SK-N-MC (cell line): ENCODE measurements around the gene GPR21.

Experiments used
- DNase-seq: peaks from one replicate; pipeline ENCODE4 v3.0.0-alpha.2; 2011; ENCODE audit warnings: low read depth, low spot score
- H3K27ac ChIP-seq: fragments of 200-600 bp; sonication (generic); 2 replicates; pipeline ENCODE4 v1.5.1; 2016; ENCODE audit warnings: mixed run types
- H3K36me3 ChIP-seq: fragments of 200-600 bp; sonication (generic); 2 replicates; pipeline ENCODE4 v1.6.1; 2017; ENCODE audit warnings: antibody characterized with exemption, low read length, mixed read lengths; ENCODE audit not compliant: insufficient read depth
- H3K4me3 ChIP-seq: fragments of 200-600 bp; sonication (generic); 2 replicates; pipeline ENCODE4 v1.5.1; 2016
- H3K9ac ChIP-seq: fragments of 200-600 bp; sonication (generic); 2 replicates; pipeline ENCODE4 v1.8.0; 2017; ENCODE audit warnings: mixed run types, mixed read lengths; ENCODE audit not compliant: insufficient read length
- H3K9me3 ChIP-seq: fragments of 200-600 bp; sonication (generic); 2 replicates; pipeline ENCODE4 v1.6.1; 2017; ENCODE audit warnings: low read depth, mild to moderate bottlenecking, antibody characterized with exemption, low read length, moderate library complexity, mixed read lengths
- EZH2 ChIP-seq: fragments of 200-600 bp; sonication (generic); IDR thresholded peaks from one replicate; pipeline ENCODE4 v1.6.1; 2017; ENCODE audit warnings: antibody characterized with exemption
- FOXP2 ChIP-seq: optimal IDR thresholded peaks from 2 replicates; pipeline ENCODE3; 2011; ENCODE audit warnings: mild to moderate bottlenecking, moderate library complexity; ENCODE audit not compliant: insufficient read depth; ENCODE audit errors: extremely low read length, control extremely low read depth
- POLR2AphosphoS5 ChIP-seq: IDR thresholded peaks from 2 replicates; pipeline ENCODE4 v1.6.1; 2012; ENCODE audit warnings: mild to moderate bottlenecking, low read depth, low read length, borderline replicate concordance

The GPR21 gene

DNA sequence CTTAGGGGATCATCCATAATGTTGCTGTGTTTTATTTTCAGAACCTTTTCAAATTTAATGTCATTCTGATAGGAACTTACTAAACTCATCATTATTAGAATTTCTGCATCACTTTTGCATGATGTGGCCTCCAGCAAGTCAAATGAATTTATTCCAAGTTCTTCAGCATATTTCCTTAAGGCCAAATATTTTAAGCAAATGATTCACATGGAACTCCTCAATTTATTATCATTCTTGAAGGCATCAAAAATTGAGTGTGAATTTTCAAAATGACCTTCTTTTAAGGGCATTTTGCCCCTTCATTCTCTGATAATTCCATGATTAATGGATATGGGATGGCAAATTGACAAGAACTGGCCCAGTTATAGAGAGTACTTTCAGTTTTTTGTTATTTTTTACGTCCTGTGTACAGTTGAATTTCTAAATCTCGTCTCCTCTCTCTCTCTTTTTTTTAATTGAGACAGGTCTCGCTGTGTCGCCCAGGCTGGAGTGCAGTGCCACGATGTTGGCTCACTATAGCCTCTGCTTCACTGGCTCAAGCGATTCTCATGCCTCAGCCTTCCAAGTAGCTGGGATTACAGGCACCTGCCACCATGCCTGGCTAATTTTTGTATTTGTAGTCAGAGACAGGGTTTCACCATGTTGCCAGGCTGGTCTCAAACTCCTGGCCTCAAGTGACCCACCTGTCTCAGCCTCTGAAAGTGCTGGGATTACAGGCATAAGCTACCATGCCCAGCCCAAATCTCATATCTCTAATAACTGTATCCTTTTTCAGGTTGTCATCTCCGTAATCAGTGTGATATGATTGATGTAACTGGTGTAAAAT, 29.1 kb downstream of the GPR21 start:
- TF ChIP-seq EZH2 (no peak), FOXP2 (no peak), POLR2AphosphoS5 (no peak)
- Histone ChIP-seq H3K27ac (peak overlapping the region; percentile 2; the same call in 1 of the 2 replicates), H3K9me3 (no peaks in the 10 kb centered on the region), H3K9ac (no peak overlapping the region), H3K36me3 (peaks cover 33% of the 10 kb centered on the region), H3K4me3 (no peak overlapping the region)
- no peak for DNase-seq

DNA sequence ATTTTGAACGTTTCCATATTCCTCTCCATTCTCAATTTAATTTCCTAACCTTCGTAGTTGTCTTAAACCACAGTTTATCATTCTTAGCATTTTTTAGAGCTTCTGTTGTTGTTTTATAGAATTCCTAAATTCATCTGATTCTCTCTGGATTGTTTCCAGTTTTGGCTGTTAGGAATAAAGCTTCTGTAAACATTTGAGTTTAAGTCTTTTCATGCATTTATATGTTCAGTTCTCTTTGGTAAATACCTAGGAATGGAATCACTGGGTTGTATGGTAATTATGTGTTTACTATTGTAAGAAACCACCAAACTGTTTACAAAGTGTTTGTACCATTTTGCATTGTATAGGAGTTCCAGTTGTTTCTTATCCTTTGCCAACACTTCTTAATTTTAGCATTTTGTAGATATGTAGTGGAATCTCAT, 29.7 kb downstream of the GPR21 start:
- TF ChIP-seq FOXP2 (no peak), POLR2AphosphoS5 (no peak), EZH2 (no peak)
- Histone ChIP-seq H3K36me3 (peaks cover 39% of the 10 kb centered on the region), H3K9me3 (no peaks in the 10 kb centered on the region), H3K27ac (peak overlapping the region; percentile 29; the same call in 1 of the 2 replicates), H3K4me3 (no peak overlapping the region), H3K9ac (no peak overlapping the region)
- no peak for DNase-seq

DNA sequence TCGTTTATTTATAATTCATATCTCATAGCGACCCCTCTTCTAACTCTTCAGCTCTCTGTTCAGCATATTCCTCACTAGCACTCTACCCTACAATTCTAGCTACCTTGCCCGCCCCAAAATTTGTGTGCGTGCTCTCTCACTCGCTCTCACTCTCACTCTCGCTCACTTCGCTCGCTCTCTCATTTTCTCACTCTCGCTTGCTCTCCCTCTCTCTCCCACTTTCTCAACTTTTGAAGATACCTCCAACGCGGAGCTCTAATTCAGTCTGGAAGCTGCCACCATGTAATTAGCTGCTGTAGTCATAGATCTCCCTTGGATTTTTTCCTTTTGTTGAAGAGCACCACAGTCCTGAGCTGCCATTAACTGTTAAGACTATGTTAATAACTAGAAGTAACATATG, 30.4 kb downstream of the GPR21 start:
- Histone ChIP-seq H3K27ac (no peak overlapping the region), H3K36me3 (peaks cover 43% of the 10 kb centered on the region), H3K9ac (no peak overlapping the region), H3K4me3 (no peak overlapping the region), H3K9me3 (no peaks in the 10 kb centered on the region)
- TF ChIP-seq FOXP2 (no peak), EZH2 (no peak), POLR2AphosphoS5 (no peak)
- no peak for DNase-seq

DNA sequence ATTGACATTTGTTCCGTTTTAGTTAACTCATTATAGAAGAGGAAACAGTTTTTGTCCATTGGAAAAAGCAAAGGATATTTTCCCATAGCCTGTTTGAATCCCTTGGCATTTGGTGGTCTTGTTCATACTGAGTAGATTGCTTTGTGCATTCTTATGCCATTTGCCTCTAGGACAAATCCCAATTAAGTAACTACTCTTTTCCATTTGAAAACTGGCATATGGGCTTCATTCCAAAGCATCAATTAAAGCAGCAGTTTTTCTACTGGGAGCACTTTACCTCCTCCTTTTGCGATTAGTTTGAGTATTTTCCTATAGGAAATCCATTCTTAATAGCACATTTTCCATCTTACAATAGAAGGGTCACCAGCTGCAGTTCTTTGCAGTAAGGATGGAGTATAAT, 31.2 kb downstream of the GPR21 start:
- peaks cover 43% of the 10 kb centered on the region for H3K36me3 ChIP-seq
- no peak for TF ChIP-seq FOXP2
- no peak for TF ChIP-seq POLR2AphosphoS5
- no peak for TF ChIP-seq EZH2
- no peak for DNase-seq

DNA sequence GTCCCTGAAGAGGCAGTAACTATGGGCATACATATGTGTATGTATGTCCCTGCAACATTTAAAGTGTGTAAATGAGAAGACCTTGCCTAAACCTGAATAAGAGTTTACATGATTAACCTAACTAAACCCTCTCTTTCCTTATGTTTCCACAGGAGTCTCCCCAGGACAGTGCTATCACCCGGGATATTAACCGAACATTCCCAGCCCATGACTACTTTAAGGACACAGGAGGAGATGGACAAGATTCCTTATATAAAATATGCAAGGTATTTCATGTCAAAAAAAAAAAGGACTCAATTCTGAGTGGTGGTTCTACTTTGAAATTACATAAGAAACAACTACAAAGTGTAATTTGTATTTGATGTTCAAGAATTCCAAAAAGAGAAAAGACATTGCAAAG, 31.7 kb downstream of the GPR21 start:
- no peaks in the 10 kb centered on the region for H3K9me3 ChIP-seq
- H3K36me3 ChIP-seq, result peaks cover 48% of the 10 kb centered on the region
- no peak overlapping the region for H3K9ac ChIP-seq
- no peak for TF ChIP-seq EZH2
- TF ChIP-seq FOXP2, result no peak
- TF ChIP-seq POLR2AphosphoS5, result no peak
- H3K4me3 ChIP-seq, result no peak overlapping the region
- DNase-seq, result no peak
- no peak overlapping the region for H3K27ac ChIP-seq

More for the DNA sequence above, 31.2 kb downstream of the GPR21 start:
- Histone ChIP-seq H3K4me3 (no peak overlapping the region), H3K9me3 (no peaks in the 10 kb centered on the region), H3K9ac (no peak overlapping the region), H3K27ac (no peak overlapping the region)

DNA sequence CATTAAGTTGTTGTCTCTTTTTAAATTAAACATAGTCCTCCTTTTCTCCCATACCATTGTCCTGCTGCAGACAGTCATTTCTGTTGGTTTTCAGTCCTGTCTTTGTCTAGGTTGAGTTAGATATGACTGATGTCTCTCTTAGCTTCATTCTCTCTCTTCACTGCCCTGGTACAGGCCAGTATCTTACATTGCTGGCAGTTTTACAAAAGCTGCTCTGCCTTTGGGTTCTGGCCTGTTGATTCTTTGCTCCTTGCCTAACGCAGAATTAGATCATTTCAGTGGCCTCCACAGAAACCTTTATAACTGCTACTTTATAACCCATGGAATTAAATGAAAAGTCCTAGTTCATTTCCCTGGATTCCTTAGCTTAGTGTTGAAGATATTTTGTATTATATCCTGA, 33.7 kb downstream of the GPR21 start:
- H3K27ac ChIP-seq, result no peak overlapping the region
- peaks cover 68% of the 10 kb centered on the region for H3K36me3 ChIP-seq
- H3K9ac ChIP-seq, result no peak overlapping the region
- DNase-seq, result no peak
- H3K4me3 ChIP-seq, result no peak overlapping the region
- H3K9me3 ChIP-seq, result no peaks in the 10 kb centered on the region
- TF ChIP-seq FOXP2 (no peak), POLR2AphosphoS5 (no peak), EZH2 (no peak)

DNA sequence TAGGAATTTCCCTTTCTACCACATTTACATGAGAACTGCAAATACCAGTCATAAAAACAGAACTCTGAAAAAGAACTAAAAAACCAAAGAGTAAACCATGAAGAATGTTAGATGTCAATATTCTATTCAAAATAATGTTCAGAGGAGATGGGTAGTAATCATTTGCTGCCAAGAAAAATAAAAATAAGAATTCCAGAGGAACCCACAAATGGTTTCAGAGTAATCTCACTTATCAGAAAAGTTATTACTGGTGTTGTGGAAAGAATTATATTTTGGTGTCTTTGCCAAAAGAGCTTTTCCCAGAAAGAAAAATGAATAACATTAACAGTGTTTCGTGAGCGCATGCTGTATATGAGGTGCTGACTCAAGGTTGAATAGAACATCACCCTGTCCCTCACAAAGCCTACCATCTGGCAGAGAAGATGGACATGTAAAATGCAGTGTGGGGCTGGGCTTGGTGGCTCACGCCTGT, 35.6 kb downstream of the GPR21 start:
- Histone ChIP-seq H3K9me3 (no peaks in the 10 kb centered on the region), H3K27ac (peak overlapping the region; percentile 86), H3K36me3 (peaks cover 84% of the 10 kb centered on the region), H3K9ac (no peak overlapping the region), H3K4me3 (no peak overlapping the region)
- no peak for TF ChIP-seq POLR2AphosphoS5
- TF ChIP-seq FOXP2, result no peak
- TF ChIP-seq EZH2, result no peak
- DNase-seq, result no peak

DNA sequence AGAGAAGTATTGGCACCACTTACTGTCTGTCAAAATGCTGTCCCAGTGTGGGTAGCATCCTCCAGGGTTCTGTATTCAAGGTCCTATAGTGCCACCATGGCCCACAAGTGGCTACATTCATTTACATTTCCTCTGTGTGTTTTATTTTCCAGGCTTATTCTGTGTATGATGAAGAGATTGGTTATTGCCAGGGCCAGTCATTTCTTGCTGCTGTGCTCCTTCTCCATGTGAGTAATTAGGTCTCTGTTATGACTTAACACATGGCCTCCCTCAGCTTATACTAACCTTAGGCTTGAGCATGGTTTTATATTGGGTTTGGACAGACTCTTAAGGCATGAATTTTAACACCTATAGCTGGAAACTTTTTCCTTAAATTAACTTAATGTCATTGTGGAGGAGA, 36.7 kb downstream of the GPR21 start:
- no peak overlapping the region for H3K27ac ChIP-seq
- TF ChIP-seq POLR2AphosphoS5, result no peak
- TF ChIP-seq EZH2, result no peak
- no peak for TF ChIP-seq FOXP2
- no peaks in the 10 kb centered on the region for H3K9me3 ChIP-seq
- H3K36me3 ChIP-seq, result peaks cover 82% of the 10 kb centered on the region
- no peak overlapping the region for H3K9ac ChIP-seq
- no peak for DNase-seq
- H3K4me3 ChIP-seq, result no peak overlapping the region
